ENCODE data around the gene UBE2J2.
"Not testable (repeated sequence)": the region's sequence is repeated elsewhere in the genome, so short reads cannot be mapped to it uniquely, and the experiment has no call there.

Gene UBE2J2

GRCh38 chr1:1253972-1254666 lies 19.5 kb downstream of the UBE2J2 start:
- no peak overlapping the region for H3K4me3 Mint-ChIP-seq
- no peak overlapping the region for H3K27ac Mint-ChIP-seq
- DNase-seq (ENCODE audit: low spot score in 2 of 2) (no peak), ATAC-seq (ENCODE audit: low read depth) (no peak)
- H3K27me3 Mint-ChIP-seq, result no peaks in the 10 kb centered on the region
- peaks cover 11% of the 10 kb centered on the region for H3K4me1 Mint-ChIP-seq
- no peaks in the 10 kb centered on the region for H3K9me3 Mint-ChIP-seq
- peaks cover 15% of the 10 kb centered on the region for H3K36me3 Mint-ChIP-seq

GRCh38 chr1:1253314-1253713 lies 20.3 kb downstream of the UBE2J2 start:
- no peak overlapping the region for H3K4me3 Mint-ChIP-seq
- peaks cover 11% of the 10 kb centered on the region for H3K4me1 Mint-ChIP-seq
- no peaks in the 10 kb centered on the region for H3K27me3 Mint-ChIP-seq
- ATAC-seq (ENCODE audit: low read depth) (no peak), DNase-seq (ENCODE audit: low spot score in 2 of 2) (no peak)
- H3K9me3 Mint-ChIP-seq, result no peaks in the 10 kb centered on the region
- peak overlapping the region; percentile 60 for H3K27ac Mint-ChIP-seq
- H3K36me3 Mint-ChIP-seq, result peaks cover 15% of the 10 kb centered on the region

- Mint-ChIP-seq H3K9me3 (no peaks in the 10 kb centered on the region), H3K4me1 (peaks cover 8% of the 10 kb centered on the region), H3K4me3 (no peak overlapping the region), H3K36me3 (peaks cover 8% of the 10 kb centered on the region), H3K27me3 (no peaks in the 10 kb centered on the region), H3K27ac (peak overlapping the region; percentile 83)
- DNase-seq (ENCODE audit: low spot score in 2 of 2) (peak; percentile 63 to 65), ATAC-seq (ENCODE audit: low read depth) (peak; percentile 92)
Measured at GRCh38 chr1:1250786-1251284, 22.8 kb downstream of the UBE2J2 start.

- not testable (repeated sequence) for H3K4me3 Mint-ChIP-seq; ATAC-seq (ENCODE audit: low read depth); H3K4me1 Mint-ChIP-seq; H3K36me3 Mint-ChIP-seq; H3K9me3 Mint-ChIP-seq; DNase-seq (ENCODE audit: low spot score in 2 of 2); H3K27me3 Mint-ChIP-seq
- peak overlapping the region; percentile 58 for H3K27ac Mint-ChIP-seq
Measured at GRCh38 chr1:1248009-1248913, 25.4 kb downstream of the UBE2J2 start.

- no peaks in the 10 kb centered on the region for H3K36me3 Mint-ChIP-seq
- peaks cover 8% of the 10 kb centered on the region for H3K4me1 Mint-ChIP-seq
- H3K27ac Mint-ChIP-seq, result peak overlapping the region; percentile 58
- no peaks in the 10 kb centered on the region for H3K9me3 Mint-ChIP-seq
- H3K4me3 Mint-ChIP-seq, result no peak overlapping the region
- ATAC-seq (ENCODE audit: low read depth) (no peak), DNase-seq (ENCODE audit: low spot score in 2 of 2) (no peak)
- H3K27me3 Mint-ChIP-seq, result no peaks in the 10 kb centered on the region
Measured at GRCh38 chr1:1247341-1247913, 26.2 kb downstream of the UBE2J2 start.

GRCh38 chr1:1246577-1247340 lies 26.9 kb downstream of the UBE2J2 start, which contains the start of gene C1QTNF12:
TSS of gene C1QTNF12 (minus strand) at chr1:1246722. CDS start at chr1:1246690, 32 bp downstream.
- H3K27ac Mint-ChIP-seq, result peak within 1 kb of the TSS; percentile 58

GRCh38 chr1:1245817-1246576 lies 27.7 kb downstream of the UBE2J2 start:
- ATAC-seq (ENCODE audit: low read depth) (no peak), DNase-seq (ENCODE audit: low spot score in 2 of 2) (no peak)
- Mint-ChIP-seq H3K4me3 (no peak overlapping the region), H3K9me3 (no peaks in the 10 kb centered on the region), H3K36me3 (no peaks in the 10 kb centered on the region), H3K27me3 (peaks cover 2% of the 10 kb centered on the region), H3K4me1 (peaks cover 6% of the 10 kb centered on the region), H3K27ac (no peak overlapping the region)

More at GRCh38 chr1:1246577-1247340, 26.9 kb downstream of the UBE2J2 start, which contains the start of gene C1QTNF12:
- H3K27me3 Mint-ChIP-seq, result no peaks in the 10 kb centered on the region
- peaks cover 8% of the 10 kb centered on the region for H3K4me1 Mint-ChIP-seq
- no peaks in the 10 kb centered on the region for H3K36me3 Mint-ChIP-seq
- no peak for ATAC-seq (ENCODE audit: low read depth)
- no peak for DNase-seq (ENCODE audit: low spot score in 2 of 2)
- H3K4me3 Mint-ChIP-seq, result no peak within 1 kb of the TSS
- no peaks in the 10 kb centered on the region for H3K9me3 Mint-ChIP-seq

GRCh38 chr1:1245178-1245816 lies 28.4 kb downstream of the UBE2J2 start:
- ATAC-seq (ENCODE audit: low read depth) (no peak), DNase-seq (ENCODE audit: low spot score in 2 of 2) (no peak)
- Mint-ChIP-seq H3K27me3 (peaks cover 4% of the 10 kb centered on the region), H3K4me3 (no peak overlapping the region), H3K27ac (no peak overlapping the region), H3K36me3 (no peaks in the 10 kb centered on the region), H3K4me1 (peaks cover 5% of the 10 kb centered on the region), H3K9me3 (no peaks in the 10 kb centered on the region)

GRCh38 chr1:1244192-1244811 lies 29.4 kb downstream of the UBE2J2 start:
- peaks cover 8% of the 10 kb centered on the region for H3K27me3 Mint-ChIP-seq
- DNase-seq (ENCODE audit: low spot score in 2 of 2), result no peak
- no peak for ATAC-seq (ENCODE audit: low read depth)
- H3K36me3 Mint-ChIP-seq, result no peaks in the 10 kb centered on the region
- no peaks in the 10 kb centered on the region for H3K4me1 Mint-ChIP-seq
- no peak overlapping the region for H3K27ac Mint-ChIP-seq
- no peaks in the 10 kb centered on the region for H3K9me3 Mint-ChIP-seq
- no peak overlapping the region for H3K4me3 Mint-ChIP-seq

GRCh38 chr1:1243807-1244191 lies 29.9 kb downstream of the UBE2J2 start:
- DNase-seq (ENCODE audit: low spot score in 2 of 2), result no peak
- Mint-ChIP-seq H3K27ac (no peak overlapping the region), H3K4me3 (no peak overlapping the region), H3K9me3 (no peaks in the 10 kb centered on the region), H3K36me3 (no peaks in the 10 kb centered on the region), H3K4me1 (no peaks in the 10 kb centered on the region), H3K27me3 (peaks cover 8% of the 10 kb centered on the region)
- no peak for ATAC-seq (ENCODE audit: low read depth)

- no peak for ATAC-seq (ENCODE audit: low read depth)
- no peaks in the 10 kb centered on the region for H3K4me1 Mint-ChIP-seq
- no peak overlapping the region for H3K27ac Mint-ChIP-seq
- no peaks in the 10 kb centered on the region for H3K36me3 Mint-ChIP-seq
- H3K9me3 Mint-ChIP-seq, result no peaks in the 10 kb centered on the region
- H3K4me3 Mint-ChIP-seq, result no peak overlapping the region
- H3K27me3 Mint-ChIP-seq, result peaks cover 8% of the 10 kb centered on the region
- no peak for DNase-seq (ENCODE audit: low spot score in 2 of 2)
Measured at GRCh38 chr1:1243266-1243660, 30.4 kb downstream of the UBE2J2 start.

GRCh38 chr1:1242461-1243265 lies 31.0 kb downstream of the UBE2J2 start:
- H3K27me3 Mint-ChIP-seq, result peaks cover 10% of the 10 kb centered on the region
- ATAC-seq (ENCODE audit: low read depth) (no peak), DNase-seq (ENCODE audit: low spot score in 2 of 2) (no peak)
- no peaks in the 10 kb centered on the region for H3K9me3 Mint-ChIP-seq
- H3K36me3 Mint-ChIP-seq, result no peaks in the 10 kb centered on the region
- no peaks in the 10 kb centered on the region for H3K4me1 Mint-ChIP-seq
- H3K4me3 Mint-ChIP-seq, result no peak overlapping the region
- no peak overlapping the region for H3K27ac Mint-ChIP-seq

Data from memory B cell (primary cell).